Ectodermal cell (in vitro differentiated cells): ENCODE data around the gene IL15.

Source experiments
- H3K27ac ChIP-seq: 2 replicates; pipeline ENCODE4 v1.7.0; 2013; ENCODE audit warnings: mild to moderate bottlenecking, low read depth, low read length; ENCODE audit not compliant: insufficient read depth, poor library complexity, severe bottlenecking
- H3K27me3 ChIP-seq: 2 replicates; pipeline ENCODE4 v1.7.0; 2013; ENCODE audit warnings: mild to moderate bottlenecking, low read length; ENCODE audit not compliant: insufficient read depth, control insufficient read depth, poor library complexity, severe bottlenecking
- H3K36me3 ChIP-seq: one replicate; pipeline ENCODE4 v1.7.0; 2013; ENCODE audit warnings: low read length; ENCODE audit not compliant: control insufficient read depth, insufficient read depth
- H3K4me1 ChIP-seq: one replicate; pipeline ENCODE4 v1.7.0; 2013; ENCODE audit warnings: low read length; ENCODE audit not compliant: control insufficient read depth, insufficient read depth
- H3K4me3 ChIP-seq: 2 replicates; pipeline ENCODE4 v1.7.0; 2013; ENCODE audit warnings: low read depth, low read length, control low read depth; ENCODE audit not compliant: insufficient read depth
- H3K9me3 ChIP-seq: 2 replicates; pipeline ENCODE4 v1.7.0; 2013; ENCODE audit warnings: mild to moderate bottlenecking, low read length, moderate library complexity; ENCODE audit not compliant: control insufficient read depth
- WGBS, 2 experiments: methylation state at CpG; one replicate each; pipeline ENCODE4 v1.1.7; 2013; ENCODE audit warnings: missing lambda C conversion rate in 2 of 2; 5-methylcytosine and 5-hydroxymethylcytosine counted together

IL15 gene

GRCh38 chr4:141645611-141646340, 9.4 kb downstream of the IL15 start:
- Histone ChIP-seq H3K27ac (no peak overlapping the region), H3K36me3 (no peaks in the 10 kb centered on the region), H3K4me3 (no peak overlapping the region), H3K27me3 (no peaks in the 10 kb centered on the region), H3K9me3 (no peaks in the 10 kb centered on the region), H3K4me1 (no peaks in the 10 kb centered on the region)
- 87 to 92% methylated on average over 3 of the region's 3 CpGs for WGBS, 2 experiments

- H3K4me3 ChIP-seq = no peak overlapping the region
- H3K27ac ChIP-seq = no peak overlapping the region
- H3K4me1 ChIP-seq = no peaks in the 10 kb centered on the region
- no peaks in the 10 kb centered on the region for H3K9me3 ChIP-seq
- no peaks in the 10 kb centered on the region for H3K27me3 ChIP-seq
- WGBS, 2 experiments = 82 to 94% methylated on average over 3 of the region's 3 CpGs
- no peaks in the 10 kb centered on the region for H3K36me3 ChIP-seq
Measured at GRCh38 chr4:141646969-141647368, 10.6 kb downstream of the IL15 start.

GRCh38 chr4:141647966-141648365, 11.6 kb downstream of the IL15 start:
- no peaks in the 10 kb centered on the region for H3K36me3 ChIP-seq
- 83% methylated on average over 1 of the region's 1 CpG; no CpG with 5 or more reads in 1 of the 2 experiments for WGBS, 2 experiments

GRCh38 chr4:141652161-141652778, 15.9 kb downstream of the IL15 start:
- no peak overlapping the region for H3K4me3 ChIP-seq
- 78 to 80% methylated on average over 3 to 4 of the region's 4 CpGs for WGBS, 2 experiments
- no peaks in the 10 kb centered on the region for H3K36me3 ChIP-seq
- no peak overlapping the region for H3K27ac ChIP-seq
- H3K27me3 ChIP-seq = no peaks in the 10 kb centered on the region
- no peaks in the 10 kb centered on the region for H3K4me1 ChIP-seq
- no peaks in the 10 kb centered on the region for H3K9me3 ChIP-seq

More at GRCh38 chr4:141647966-141648365, 11.6 kb downstream of the IL15 start:
- Histone ChIP-seq H3K9me3 (no peaks in the 10 kb centered on the region), H3K27me3 (no peaks in the 10 kb centered on the region), H3K27ac (no peak overlapping the region), H3K4me1 (no peaks in the 10 kb centered on the region), H3K4me3 (no peak overlapping the region)

GRCh38 chr4:141654098-141654497, 17.7 kb downstream of the IL15 start:
- no peaks in the 10 kb centered on the region for H3K27me3 ChIP-seq
- no peaks in the 10 kb centered on the region for H3K4me1 ChIP-seq
- no peak overlapping the region for H3K4me3 ChIP-seq
- H3K27ac ChIP-seq = no peak overlapping the region
- H3K9me3 ChIP-seq = no peaks in the 10 kb centered on the region
- H3K36me3 ChIP-seq = no peaks in the 10 kb centered on the region

- 92 to 93% methylated on average over 2 of the region's 3 CpGs for WGBS, 2 experiments
- H3K27me3 ChIP-seq = no peaks in the 10 kb centered on the region
- H3K4me1 ChIP-seq = no peaks in the 10 kb centered on the region
Measured at GRCh38 chr4:141656031-141656430, 19.6 kb downstream of the IL15 start.

GRCh38 chr4:141657550-141658250, 21.3 kb downstream of the IL15 start:
- no peak overlapping the region for H3K4me3 ChIP-seq
- 91 to 95% methylated on average over 4 to 5 of the region's 5 CpGs for WGBS, 2 experiments
- no peaks in the 10 kb centered on the region for H3K9me3 ChIP-seq

More at GRCh38 chr4:141656031-141656430, 19.6 kb downstream of the IL15 start:
- H3K27ac ChIP-seq = no peak overlapping the region
- H3K9me3 ChIP-seq = no peaks in the 10 kb centered on the region
- no peak overlapping the region for H3K4me3 ChIP-seq
- H3K36me3 ChIP-seq = no peaks in the 10 kb centered on the region

GRCh38 chr4:141658309-141658708, 21.9 kb downstream of the IL15 start:
- Histone ChIP-seq H3K4me1 (no peaks in the 10 kb centered on the region), H3K4me3 (no peak overlapping the region)
- 90 to 100% methylated on average over 1 to 2 of the region's 2 CpGs for WGBS, 2 experiments

More at GRCh38 chr4:141657550-141658250, 21.3 kb downstream of the IL15 start:
- Histone ChIP-seq H3K27me3 (no peaks in the 10 kb centered on the region), H3K27ac (no peak overlapping the region), H3K36me3 (no peaks in the 10 kb centered on the region), H3K4me1 (no peaks in the 10 kb centered on the region)

GRCh38 chr4:141659539-141659938, 23.2 kb downstream of the IL15 start:
- Histone ChIP-seq H3K27ac (no peak overlapping the region), H3K4me1 (no peaks in the 10 kb centered on the region), H3K9me3 (no peaks in the 10 kb centered on the region), H3K36me3 (no peaks in the 10 kb centered on the region), H3K4me3 (no peak overlapping the region), H3K27me3 (no peaks in the 10 kb centered on the region)
- 94 to 95% methylated on average over 1 of the region's 1 CpG for WGBS, 2 experiments

More at GRCh38 chr4:141658309-141658708, 21.9 kb downstream of the IL15 start:
- Histone ChIP-seq H3K27ac (no peak overlapping the region), H3K9me3 (no peaks in the 10 kb centered on the region), H3K27me3 (no peaks in the 10 kb centered on the region), H3K36me3 (no peaks in the 10 kb centered on the region)

GRCh38 chr4:141660880-141661279, 24.5 kb downstream of the IL15 start:
- 82 to 95% methylated on average over 1 of the region's 1 CpG for WGBS, 2 experiments
- Histone ChIP-seq H3K36me3 (no peaks in the 10 kb centered on the region), H3K27ac (no peak overlapping the region), H3K27me3 (no peaks in the 10 kb centered on the region), H3K4me3 (no peak overlapping the region), H3K9me3 (no peaks in the 10 kb centered on the region), H3K4me1 (no peaks in the 10 kb centered on the region)
